ENCODE measurements around the gene IL20RB. TPM values are rescaled to one million over a fixed set of nuclear protein-coding genes. Genes with fewer than 3 reads are reported as not detected.

Gene IL20RB
- total RNA-seq, 2 experiments from 2014 or later, result 1.5 to 2.2 TPM

GRCh38 chr3:137052298-137052697, 94.5 kb downstream of the IL20RB start:
- ChIA-PET POLR2A (no interaction called here), CTCF (no interaction called here)
- H3K27ac Mint-ChIP-seq, result no peak overlapping the region
- H3K27me3 Mint-ChIP-seq, result peaks cover 17% of the 10 kb centered on the region
- Histone ChIP-seq H3K9me3 (ENCODE audit: control insufficient read depth in 1 of 2, insufficient read depth in 1 of 2, low read length in 2 of 2) (no peaks in the 10 kb centered on the region), H3K4me1 (ENCODE audit: insufficient read depth, low read length) (no peaks in the 10 kb centered on the region), H3K4me3 (ENCODE audit: low read length) (no peak overlapping the region), H3K36me3 (ENCODE audit: insufficient read depth, low read length) (no peaks in the 10 kb centered on the region), H3K27me3 (ENCODE audit: control insufficient read depth in 1 of 2, insufficient read depth in 2 of 2, low read length in 2 of 2) (peaks cover 0 to 5% of the 10 kb centered on the region in 2 experiments), H3K27ac (ENCODE audit: low read depth in 1 of 2, low read length in 2 of 2) (no peak overlapping the region)
- TF ChIP-seq CTCF (IDR thresholded peaks at IDR 0.05), result no peak
- intact Hi-C loops (cut with DNase I, micrococcal nuclease), result no loop called here
- H3K4me3 Mint-ChIP-seq, result no peak overlapping the region
- DNase-seq (no peak), ATAC-seq (ENCODE audit: poor library complexity) (no peak)
- H3K9me3 Mint-ChIP-seq, result no peaks in the 10 kb centered on the region
- H3K4me1 Mint-ChIP-seq (ENCODE audit: low read depth), result no peaks in the 10 kb centered on the region
- no peaks in the 10 kb centered on the region for H3K36me3 Mint-ChIP-seq (ENCODE audit: low read depth)

Other genes with a start within 250 kb of the IL20RB start
- gene STAG1, start 205.6 kb upstream of the IL20RB start, total RNA-seq, result 10 to 100 TPM; 35.6 to 37.7 TPM
- under 1 TPM in 1 of 2 experiments, not detected in 1; 0.14 TPM for gene SLC35G2, start 138.9 kb upstream of the IL20RB start, total RNA-seq
- gene NCK1, start 95.8 kb upstream of the IL20RB start, total RNA-seq, result 10 to 100 TPM; 52.9 to 55.0 TPM

Measured in CD4-positive, alpha-beta T cell (primary cell).